Activated naive CD4-positive, alpha-beta T cell treated with anti-CD3 and anti-CD28 coated beads for 36 hours (primary cell): ENCODE measurements around the gene SIGLEC9. TPM values are rescaled to one million over a fixed set of nuclear protein-coding genes. Genes with fewer than 3 reads are reported as not detected.

ENCODE experiments used
- CTCF ChIA-PET: fragments of 350-600 bp; sonication (Branson Sonifier 250); formaldehyde crosslinking; loops from one replicate; lab custom pipeline; 2021; ENCODE audit warnings: antibody characterized with exemption; lab: Charles Lee
- DNase-seq: peaks from one replicate; pipeline ENCODE4 v3.0.0-alpha.2; 2020
- H3K27ac Mint-ChIP-seq: one replicate; pipeline ENCODE4 v1.8.0; 2021; ENCODE audit warnings: mild to moderate bottlenecking, mixed read lengths
- H3K27me3 Mint-ChIP-seq: one replicate; pipeline ENCODE4 v1.8.0; 2021; ENCODE audit warnings: low read depth, mixed read lengths
- H3K36me3 Mint-ChIP-seq: one replicate; pipeline ENCODE4 v1.8.0; 2021; ENCODE audit warnings: low read depth, mixed read lengths
- H3K4me1 Mint-ChIP-seq: one replicate; pipeline ENCODE4 v1.8.0; 2021; ENCODE audit warnings: low read depth, mixed read lengths
- H3K4me3 Mint-ChIP-seq: one replicate; pipeline ENCODE4 v1.8.0; 2021; ENCODE audit warnings: mild to moderate bottlenecking, moderate library complexity, mixed read lengths
- H3K9me3 Mint-ChIP-seq: one replicate; pipeline ENCODE4 v1.8.0; 2021; ENCODE audit warnings: mixed read lengths
- intact Hi-C: fragments of 100-400 bp; cut with micrococcal nuclease; formaldehyde crosslinking; loops from one replicate; pipeline ENCODE4 v1.15.1; 2023
- total RNA-seq, 2 experiments: library from RNA; stranded (reverse); gene quantifications; one replicate each; pipeline ENCODE4 v1.2.3, GENCODE V29; 2021

Gene SIGLEC9
- total RNA-seq, 2 experiments from 2014 or later, result 1.7 to 1.9 TPM

DNA sequence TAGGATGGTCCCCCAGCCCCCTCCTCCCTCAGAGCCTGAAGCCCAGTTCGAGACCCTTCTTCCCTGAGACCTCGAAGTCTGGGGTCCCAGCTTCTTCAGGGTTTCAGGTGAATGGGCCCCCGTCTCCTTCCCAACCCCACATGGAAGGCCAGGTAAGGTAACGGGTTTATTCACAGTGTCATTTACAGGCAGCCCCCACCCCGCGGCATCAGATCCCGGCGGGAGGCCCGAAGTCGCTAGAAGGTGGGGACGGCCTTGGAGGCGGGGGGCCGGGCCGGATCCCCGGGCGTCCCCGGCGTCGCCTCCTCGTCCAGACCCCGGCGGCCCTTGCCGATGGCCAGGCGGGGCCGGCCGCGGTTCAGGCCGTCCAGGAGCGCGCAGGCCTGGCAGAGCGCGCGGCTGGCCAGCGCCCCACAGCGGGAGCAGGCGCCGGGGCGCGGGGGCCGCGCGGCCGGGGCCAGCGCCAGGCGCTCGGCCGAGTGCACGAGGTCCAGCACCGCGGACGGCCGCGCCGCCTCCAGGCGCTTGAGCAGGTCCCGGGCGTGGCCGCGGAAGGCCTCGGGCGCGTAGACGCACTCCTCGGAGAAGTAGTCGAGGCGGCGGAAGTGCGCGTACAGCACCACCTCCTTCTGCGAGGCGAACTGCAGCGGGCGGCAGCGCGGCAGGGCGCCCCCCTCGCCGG lies 26.2 kb upstream of the SIGLEC9 start:
- CTCF ChIA-PET, result no interaction called here
- H3K4me3 Mint-ChIP-seq, result peak overlapping the region; percentile 18
- H3K27me3 Mint-ChIP-seq, result no peaks in the 10 kb centered on the region
- H3K36me3 Mint-ChIP-seq, result peaks cover 17% of the 10 kb centered on the region
- peak; percentile 56 for DNase-seq
- intact Hi-C loops, result no loop called here
- H3K27ac Mint-ChIP-seq, result no peak overlapping the region
- peaks cover 37% of the 10 kb centered on the region for H3K4me1 Mint-ChIP-seq
- H3K9me3 Mint-ChIP-seq, result no peaks in the 10 kb centered on the region

DNA sequence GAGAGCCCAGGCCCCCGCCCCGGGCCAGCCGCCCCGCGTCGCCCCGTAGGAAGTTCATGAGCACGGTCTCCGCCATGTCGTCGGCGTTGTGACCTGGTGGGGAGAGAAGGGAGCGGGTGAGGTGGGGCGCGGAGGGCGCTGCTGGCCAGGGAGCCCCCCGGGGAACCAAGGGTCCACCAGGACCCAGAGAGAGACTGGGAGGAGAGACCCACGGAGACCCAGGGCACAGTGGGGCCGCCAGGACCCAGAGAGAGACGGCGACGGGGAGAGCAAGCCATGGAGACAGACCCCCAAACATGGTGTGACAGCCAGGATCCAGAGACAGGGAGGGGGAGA lies 25.7 kb upstream of the SIGLEC9 start:
- intact Hi-C loops, result no loop called here
- no peaks in the 10 kb centered on the region for H3K27me3 Mint-ChIP-seq
- CTCF ChIA-PET, result interaction anchor here (0.8 kb wide), 1 partner anchor 78 kb away, joined by 3 read pairs; no protein-coding TSS in a partner anchor

DNA sequence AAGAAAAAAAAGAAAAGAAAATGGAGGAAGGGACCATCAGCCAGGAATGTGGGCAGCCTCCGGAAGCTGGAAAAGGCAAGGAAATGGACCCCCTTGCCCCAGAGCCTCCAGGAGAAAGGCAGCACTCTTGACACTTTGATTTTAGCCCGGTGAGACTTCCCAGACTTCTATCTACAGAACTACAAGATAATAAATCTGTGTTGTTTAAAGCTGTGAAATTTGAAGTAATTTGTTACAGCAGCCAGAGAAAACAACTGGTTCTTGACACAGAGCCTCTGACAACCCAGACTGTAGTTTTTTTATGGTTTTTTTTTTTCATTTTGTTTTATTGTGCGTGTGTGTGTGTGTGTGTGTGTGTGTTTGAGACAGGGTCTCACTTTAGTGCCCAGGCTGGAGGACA lies 24.1 kb upstream of the SIGLEC9 start:
- H3K4me3 Mint-ChIP-seq, result no peak overlapping the region
- peaks cover 50% of the 10 kb centered on the region for H3K4me1 Mint-ChIP-seq
- CTCF ChIA-PET, result interaction anchor here (0.6 kb wide), 1 partner anchor 8 kb away, joined by 5 read pairs; no protein-coding TSS in a partner anchor
- H3K9me3 Mint-ChIP-seq, result no peaks in the 10 kb centered on the region
- peaks cover 22% of the 10 kb centered on the region for H3K36me3 Mint-ChIP-seq
- H3K27me3 Mint-ChIP-seq, result no peaks in the 10 kb centered on the region
- H3K27ac Mint-ChIP-seq, result no peak overlapping the region
- no peak for DNase-seq
- intact Hi-C loops, result loop anchor here (10.0 kb wide), 1 partner anchor 376 kb away; the partner anchor contains the start of gene CLEC11A

More for the DNA sequence above, 25.7 kb upstream of the SIGLEC9 start:
- H3K27ac Mint-ChIP-seq, result peak overlapping the region; percentile 41
- H3K36me3 Mint-ChIP-seq, result peaks cover 19% of the 10 kb centered on the region
- peak overlapping the region; percentile 45 for H3K4me3 Mint-ChIP-seq
- peaks cover 40% of the 10 kb centered on the region for H3K4me1 Mint-ChIP-seq
- H3K9me3 Mint-ChIP-seq, result no peaks in the 10 kb centered on the region
- no peak for DNase-seq

DNA sequence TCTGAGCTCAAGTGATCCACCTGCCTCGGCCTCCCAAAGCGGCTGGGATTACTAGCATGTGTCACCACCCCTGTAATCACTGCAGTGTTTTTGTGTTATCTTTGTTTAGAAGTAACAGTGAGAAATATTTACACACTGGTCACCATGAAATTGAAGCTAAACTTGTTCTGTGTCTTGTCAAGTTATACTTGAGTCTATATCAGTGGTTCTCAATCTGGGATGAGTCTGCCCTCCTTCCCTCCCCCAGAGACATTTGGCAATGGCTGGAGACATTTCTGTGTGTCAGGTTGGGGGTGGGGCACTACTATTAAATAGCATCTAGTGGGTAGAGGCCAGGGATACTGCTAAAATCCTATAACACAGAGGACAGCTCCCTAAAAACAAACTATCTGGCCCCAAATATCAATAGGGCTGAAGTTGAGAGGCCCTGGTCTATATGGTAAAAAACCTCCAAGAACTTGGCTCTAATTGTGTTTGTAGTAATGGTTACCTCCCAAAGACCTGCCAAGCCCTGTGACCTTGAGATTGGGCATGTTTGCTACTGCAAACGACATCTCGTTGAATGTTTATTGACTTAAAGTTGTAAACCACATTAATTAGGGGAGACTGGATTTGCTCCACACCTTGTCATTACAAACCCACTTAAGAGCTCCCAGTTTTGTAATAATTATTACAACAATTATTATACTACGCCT lies 23.4 kb upstream of the SIGLEC9 start:
- Mint-ChIP-seq H3K4me3 (no peak overlapping the region), H3K36me3 (peaks cover 28% of the 10 kb centered on the region), H3K27me3 (no peaks in the 10 kb centered on the region), H3K27ac (no peak overlapping the region), H3K9me3 (no peaks in the 10 kb centered on the region), H3K4me1 (peaks cover 57% of the 10 kb centered on the region)
- no peak for DNase-seq
- intact Hi-C loops, result loop anchor here (10.0 kb wide), 1 partner anchor 377 kb away; the partner anchor contains the start of gene CLEC11A
- CTCF ChIA-PET, result interaction anchor here (0.6 to 1.1 kb wide), 2 partner anchors 8 to 11 kb away, joined by 3 to 5 read pairs; no protein-coding TSS in a partner anchor

DNA sequence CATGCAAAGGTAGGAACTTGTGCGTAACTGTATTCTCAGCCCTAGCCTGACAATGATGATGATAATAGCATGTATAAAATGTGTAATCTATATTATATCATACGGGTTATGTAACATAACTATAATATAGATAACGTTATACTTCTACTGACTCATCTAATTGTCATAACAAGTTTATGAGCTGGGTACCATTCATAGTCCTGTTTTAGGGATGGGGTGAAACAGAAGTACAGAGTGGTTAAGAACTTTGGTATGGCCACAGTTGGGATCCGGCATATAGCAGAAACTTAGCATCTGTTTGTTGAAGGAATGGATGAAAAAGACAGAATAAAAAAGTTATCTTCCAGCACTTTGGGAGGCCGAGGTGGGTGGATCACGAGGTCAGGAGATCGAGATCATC lies 21.7 kb upstream of the SIGLEC9 start:
- CTCF ChIA-PET, result interaction anchor here (0.7 kb wide), 1 partner anchor 547 kb away, joined by 3 read pairs; no protein-coding TSS in a partner anchor
- H3K36me3 Mint-ChIP-seq, result peaks cover 23% of the 10 kb centered on the region
- intact Hi-C loops, result loop anchor here (10.0 kb wide), 1 partner anchor 378 kb away; the partner anchor contains the start of gene CLEC11A

DNA sequence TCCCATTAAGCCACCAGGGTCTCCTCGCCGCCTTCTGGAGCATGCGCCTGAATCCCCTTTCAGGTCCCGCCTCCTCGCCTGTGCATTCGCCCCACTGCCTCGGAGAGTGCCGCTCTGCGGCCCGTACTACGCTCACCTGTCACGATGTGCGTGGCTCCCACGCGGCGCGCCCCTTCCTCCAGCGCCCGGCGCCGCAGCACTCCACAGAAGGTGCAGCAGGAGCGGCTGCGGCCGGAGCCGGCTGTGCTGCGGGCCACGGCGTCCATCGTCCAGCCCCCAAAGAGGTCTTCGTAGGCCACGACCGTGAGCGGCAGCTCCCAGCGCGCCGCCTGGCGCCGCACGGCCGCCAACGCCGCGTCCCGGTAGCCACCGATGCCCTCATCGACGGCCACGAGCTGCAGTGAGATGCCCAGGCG lies 20.8 kb upstream of the SIGLEC9 start:
- H3K9me3 Mint-ChIP-seq, result no peaks in the 10 kb centered on the region
- H3K27ac Mint-ChIP-seq, result no peak overlapping the region
- H3K27me3 Mint-ChIP-seq, result no peaks in the 10 kb centered on the region
- H3K4me3 Mint-ChIP-seq, result no peak overlapping the region
- peaks cover 25% of the 10 kb centered on the region for H3K36me3 Mint-ChIP-seq
- CTCF ChIA-PET, result no interaction called here
- DNase-seq, result no peak
- peaks cover 57% of the 10 kb centered on the region for H3K4me1 Mint-ChIP-seq
- intact Hi-C loops, result loop anchor here (10.0 kb wide), 1 partner anchor 379 kb away; the partner anchor contains the start of gene CLEC11A

More for the DNA sequence above, 21.7 kb upstream of the SIGLEC9 start:
- Mint-ChIP-seq H3K9me3 (no peaks in the 10 kb centered on the region), H3K4me3 (no peak overlapping the region), H3K27ac (no peak overlapping the region), H3K27me3 (no peaks in the 10 kb centered on the region), H3K4me1 (peaks cover 53% of the 10 kb centered on the region)
- no peak for DNase-seq

DNA sequence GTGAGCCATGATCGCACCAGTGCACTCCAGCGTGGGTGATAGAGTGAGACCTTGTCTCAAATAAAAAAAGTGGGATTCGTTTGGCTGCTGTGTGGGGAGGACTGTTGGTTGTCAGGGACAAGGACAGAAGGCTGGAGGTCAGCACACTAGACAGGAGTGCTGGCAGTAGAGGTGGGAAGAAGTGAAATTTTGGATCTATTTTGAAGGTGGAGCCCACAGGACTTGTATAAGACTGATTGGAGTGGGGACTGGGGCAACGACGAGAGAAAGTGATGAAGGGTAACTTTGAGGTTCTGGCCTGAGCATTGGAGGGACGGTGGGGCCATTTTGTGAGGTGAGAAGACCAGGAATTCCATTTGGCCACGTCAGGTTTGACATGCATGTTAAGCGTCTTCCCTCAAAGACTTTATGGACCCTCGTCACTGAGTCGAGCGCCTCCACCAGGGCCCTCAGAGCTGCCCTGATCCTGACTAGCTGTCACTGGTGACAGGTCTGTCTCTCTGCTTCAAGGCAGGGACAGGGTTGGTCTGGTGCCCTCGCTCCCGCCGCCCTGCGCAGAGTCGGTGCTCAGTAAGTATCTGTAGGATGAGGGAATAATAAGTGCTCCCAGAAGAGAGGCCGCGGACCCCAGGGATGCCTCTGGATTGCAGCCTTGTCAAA lies 17.2 kb upstream of the SIGLEC9 start:
- no peaks in the 10 kb centered on the region for H3K9me3 Mint-ChIP-seq
- intact Hi-C loops, result loop anchor here (1.0 to 10.0 kb wide), 4 partner anchors 305 to 596 kb away; partner anchors contain the start of genes CLEC11A and JOSD2
- H3K4me1 Mint-ChIP-seq, result peaks cover 44% of the 10 kb centered on the region
- peak; percentile 40 for DNase-seq
- peak overlapping the region; percentile 98 for H3K4me3 Mint-ChIP-seq
- peak overlapping the region; percentile 82 for H3K27ac Mint-ChIP-seq
- H3K36me3 Mint-ChIP-seq, result peaks cover 21% of the 10 kb centered on the region
- CTCF ChIA-PET, result interaction anchor here (0.6 kb wide), 1 partner anchor 562 kb away, joined by 3 read pairs; no protein-coding TSS in a partner anchor
- no peaks in the 10 kb centered on the region for H3K27me3 Mint-ChIP-seq

DNA sequence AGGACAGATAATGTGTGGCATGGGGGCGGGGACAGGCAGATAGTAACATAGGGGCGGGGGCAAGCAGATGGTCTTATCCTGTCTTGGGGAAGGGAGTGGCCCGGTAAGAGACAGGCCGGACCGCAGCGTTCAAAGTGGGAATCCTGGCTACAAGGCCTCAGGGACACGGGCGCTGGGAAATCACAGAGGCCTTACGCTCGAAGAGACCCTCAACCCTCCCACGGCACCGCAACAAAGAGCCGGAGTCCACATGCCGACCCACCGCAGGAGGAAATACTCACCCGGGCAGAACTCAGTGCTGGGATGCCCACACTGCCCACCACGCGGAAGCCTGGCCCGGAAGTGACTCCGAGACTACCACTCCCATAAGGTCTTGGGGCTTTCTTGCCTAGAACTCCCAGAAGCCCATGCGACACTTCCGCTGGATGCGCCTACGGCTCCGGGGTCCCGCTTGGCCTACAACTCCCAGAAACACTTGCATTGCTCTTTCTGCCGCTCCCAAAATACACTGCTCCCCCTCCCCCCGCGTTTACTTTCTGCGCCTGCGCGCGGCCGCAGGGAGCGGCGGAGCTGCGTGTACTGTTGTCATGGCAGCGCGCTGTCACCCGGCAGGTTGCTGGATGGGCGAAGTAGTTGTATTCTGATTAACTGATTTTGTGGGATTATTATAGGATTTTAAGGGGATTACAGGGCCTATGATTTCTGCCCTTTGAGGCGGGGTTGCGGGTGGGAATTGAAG lies 16.5 kb upstream of the SIGLEC9 start, which contains the start of gene CTU1:
Gene CTU1 (minus strand): TSS at position 344 of the 739 bp plus-strand sequence. CDS start 3,840 bp downstream, outside the sequence.
- Mint-ChIP-seq H3K27ac (peak within 1 kb of the TSS; percentile 84), H3K9me3 (no peaks in the 10 kb centered on the region), H3K4me1 (peaks cover 40% of the 10 kb centered on the region), H3K36me3 (peaks cover 19% of the 10 kb centered on the region), H3K4me3 (peak within 1 kb of the TSS; percentile 98), H3K27me3 (no peaks in the 10 kb centered on the region)
- intact Hi-C loops, result loop anchor here (1.0 to 10.0 kb wide), 4 partner anchors 306 to 597 kb away; partner anchors contain the start of genes CLEC11A and JOSD2
- DNase-seq, result peak; percentile 99
- CTCF ChIA-PET, result interaction anchor here (0.8 kb wide), 1 partner anchor 51 kb away, joined by 3 read pairs; no protein-coding TSS in a partner anchor

DNA sequence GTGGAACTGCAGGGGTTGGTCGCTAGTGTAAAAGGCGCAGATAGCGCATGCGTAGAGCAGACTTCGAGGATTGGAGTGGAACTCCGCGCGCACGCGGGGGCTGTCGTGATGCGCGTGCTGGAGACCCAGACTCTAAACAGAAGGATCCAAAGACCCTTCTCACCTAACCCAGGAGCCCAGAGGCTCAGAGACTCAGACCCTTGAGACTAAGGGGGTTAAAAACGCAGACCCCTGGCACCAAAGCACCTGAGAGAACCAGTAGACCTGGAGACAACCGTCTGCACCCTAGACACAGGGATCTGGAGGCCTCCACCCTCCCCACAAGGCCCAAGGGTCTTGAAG lies 15.9 kb upstream of the SIGLEC9 start:
- CTCF ChIA-PET, result interaction anchor here (0.7 to 0.8 kb wide), 2 partner anchors 8 to 50 kb away, joined by 3 to 5 read pairs; no protein-coding TSS in a partner anchor
- intact Hi-C loops, result loop anchor here (1.0 to 10.0 kb wide), 4 partner anchors 306 to 597 kb away; partner anchors contain the start of genes CLEC11A and JOSD2
- peaks cover 18% of the 10 kb centered on the region for H3K36me3 Mint-ChIP-seq
- H3K4me1 Mint-ChIP-seq, result peaks cover 39% of the 10 kb centered on the region
- H3K4me3 Mint-ChIP-seq, result peak overlapping the region; percentile 98
- no peaks in the 10 kb centered on the region for H3K9me3 Mint-ChIP-seq
- no peaks in the 10 kb centered on the region for H3K27me3 Mint-ChIP-seq
- H3K27ac Mint-ChIP-seq, result peak overlapping the region; percentile 84
- no peak for DNase-seq

DNA sequence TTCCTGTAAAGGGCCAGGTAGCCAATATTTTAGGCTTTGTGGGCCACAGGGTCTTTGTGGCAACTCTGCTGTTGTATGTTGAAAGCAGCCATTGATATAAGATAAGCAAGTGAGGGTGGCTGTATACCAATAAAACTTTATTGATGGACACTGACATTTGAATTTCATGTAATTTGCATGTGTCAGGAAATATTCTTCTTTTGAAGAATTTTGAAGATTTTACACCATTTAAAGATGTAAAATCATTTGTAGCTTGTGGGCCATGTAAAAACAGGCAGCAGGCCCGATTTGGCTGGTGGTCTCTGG lies 14.1 kb upstream of the SIGLEC9 start:
- Mint-ChIP-seq H3K9me3 (no peaks in the 10 kb centered on the region), H3K27ac (no peak overlapping the region), H3K4me1 (peaks cover 27% of the 10 kb centered on the region), H3K27me3 (no peaks in the 10 kb centered on the region), H3K4me3 (no peak overlapping the region), H3K36me3 (peaks cover 12% of the 10 kb centered on the region)
- no peak for DNase-seq
- intact Hi-C loops, result loop anchor here (5.0 kb wide), 2 partner anchors 257 to 332 kb away; partner anchors contain the start of genes CLDND2 and ETFB
- CTCF ChIA-PET, result no interaction called here

DNA sequence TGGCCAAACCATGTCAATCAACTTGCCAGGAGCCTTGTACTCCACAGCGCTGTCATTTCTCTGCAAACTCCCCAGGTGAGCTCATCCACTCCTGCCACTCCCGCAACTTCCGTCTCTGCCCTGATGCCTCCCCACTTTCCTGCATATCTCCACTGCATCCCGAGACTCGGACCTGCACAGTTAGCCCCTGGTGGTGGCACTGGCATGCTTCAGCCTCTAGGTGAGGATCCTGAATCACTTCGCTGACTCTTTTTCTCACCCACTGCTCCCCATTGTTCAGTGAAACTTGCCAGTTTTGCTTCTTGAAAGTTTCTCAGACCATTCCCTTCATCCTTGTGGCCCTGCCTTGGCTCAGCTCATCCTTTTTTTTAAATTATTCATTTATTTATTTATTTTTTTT lies 13.1 kb upstream of the SIGLEC9 start:
- Mint-ChIP-seq H3K27ac (no peak overlapping the region), H3K4me1 (peaks cover 29% of the 10 kb centered on the region), H3K27me3 (no peaks in the 10 kb centered on the region), H3K9me3 (no peaks in the 10 kb centered on the region), H3K4me3 (no peak overlapping the region), H3K36me3 (peaks cover 6% of the 10 kb centered on the region)
- intact Hi-C loops, result loop anchor here (5.0 kb wide), 2 partner anchors 256 to 331 kb away; partner anchors contain the start of genes CLDND2 and ETFB
- CTCF ChIA-PET, result no interaction called here
- no peak for DNase-seq
